Upper lobe of left lung (tissue), 6 donors: ENCODE data around the gene FKBP1A. TPM values are rescaled to one million over a fixed set of nuclear protein-coding genes. Genes with fewer than 3 reads are reported as not detected.

Experiments used
- ATAC-seq, 2 donors: fragments of 200-7000 bp; cut with Tn5 transposase; one replicate each; pipeline ENCODE4 v1.9.1; 2022; ENCODE audit warnings: mild to moderate bottlenecking in 2 of 2, moderate library complexity in 2 of 2; ENCODE audit not compliant: low FRiP score in 2 of 2
- DNase-seq, 2 donors: peaks; one replicate each; pipeline ENCODE4 v3.0.0-alpha.2; 2019 to 2020
- H3K27ac ChIP-seq, 4 donors: fragments of 200-600 bp; sonication (generic); one replicate each; pipeline ENCODE4 v1.5.1; 2016 to 2019
- H3K27me3 ChIP-seq, 4 donors: fragments of 200-600 bp; sonication (generic); one replicate each; pipeline ENCODE4 v1.5.1; 2017 to 2019
- H3K36me3 ChIP-seq, 4 donors: fragments of 200-600 bp; sonication (generic); one replicate each; pipeline ENCODE4 v1.5.1; 2016 to 2019
- H3K4me1 ChIP-seq, 4 donors: fragments of 200-600 bp; sonication (generic); one replicate each; pipeline ENCODE4 v1.5.1; 2018 to 2019
- H3K4me3 ChIP-seq, 4 donors: fragments of 200-600 bp; sonication (generic); one replicate each; pipeline ENCODE4 v1.5.1; 2017 to 2019; ENCODE audit warnings: mild to moderate bottlenecking in 2 of 4, moderate library complexity in 1 of 4
- H3K9me3 ChIP-seq, 4 donors: fragments of 200-600 bp; sonication (generic); one replicate each; pipeline ENCODE4 v1.5.1; 2018 to 2019
- CTCF ChIP-seq, 6 experiments: fragments of 450-650 bp in 4 of 6; fragments of 200-600 bp in 2 of 6; sonication (generic) in 2 of 6; IDR thresholded peaks; one replicate each; pipeline ENCODE4 v1.5.1; 2016 to 2019; ENCODE audit warnings: antibody characterized with exemption in 6 of 6
- EP300 ChIP-seq, 4 donors: sonication (generic); formaldehyde crosslinking; IDR thresholded peaks; one replicate each; pipeline ENCODE4 v1.5.1; 2017; ENCODE audit warnings: antibody characterized with exemption in 4 of 4, control low read depth in 2 of 4
- POLR2A ChIP-seq, 4 donors: fragments of 450-650 bp; IDR thresholded peaks; one replicate each; pipeline ENCODE4 v1.5.1; 2016 to 2017; ENCODE audit warnings: antibody characterized with exemption in 4 of 4, mild to moderate bottlenecking in 2 of 4
- POLR2AphosphoS5 ChIP-seq, 2 donors: sonication (generic); formaldehyde crosslinking; IDR thresholded peaks; one replicate each; pipeline ENCODE4 v1.5.1; 2017; ENCODE audit warnings: antibody characterized with exemption in 2 of 2
- WGBS, 2 donors: methylation state at CpG; one replicate each; pipeline ENCODE4 v1.1.5; 2017 to 2018; 5-methylcytosine and 5-hydroxymethylcytosine counted together
- total RNA-seq, 6 donors: library from RNA; depleted of rRNA in 4 of 6; stranded (reverse); fragments of >200 nt in 4 of 6; gene quantifications; one replicate each; pipeline versions ENCODE4 v1.1.0 to v1.2.1, GENCODE V29; 2016 to 2021
- donor health status: DM: no; HTN: no; CAD: no; lungs with moderate emphysema.
- donor health status: DM: no; HTN: yes; CAD: no; lungs with severe emphysema.

The FKBP1A gene
- total RNA-seq, 6 donors from 2014 or later, result 75.4 to 328 (median 160) TPM

- Histone ChIP-seq H3K4me3 (no peak overlapping the region), H3K9me3 (no peaks in the 10 kb centered on the region), H3K27me3 (no peaks in the 10 kb centered on the region), H3K4me1 (peaks cover 51 to 66% (median 56%) of the 10 kb centered on the region in 4 donors), H3K27ac (peak overlapping the region in 2 of 4 donors; percentile 5 to 63), H3K36me3 (peaks cover 0 to 83% (median 19%) of the 10 kb centered on the region in 4 donors)
- no peak for DNase-seq
- ATAC-seq, result no peak
- no peak for TF ChIP-seq POLR2AphosphoS5 (IDR thresholded peaks at IDR 0.05)
- TF ChIP-seq POLR2A (IDR thresholded peaks at IDR 0.05), result no peak
- TF ChIP-seq CTCF (IDR thresholded peaks at IDR 0.05), result no peak
- no peak for TF ChIP-seq EP300 (IDR thresholded peaks at IDR 0.05)
- WGBS, 2 donors, result 71 to 72% methylated on average over 5 of the region's 5 CpGs
These were observed 20.9 kb downstream of the FKBP1A start for GRCh38 chr20:1371830-1372539.

DNA sequence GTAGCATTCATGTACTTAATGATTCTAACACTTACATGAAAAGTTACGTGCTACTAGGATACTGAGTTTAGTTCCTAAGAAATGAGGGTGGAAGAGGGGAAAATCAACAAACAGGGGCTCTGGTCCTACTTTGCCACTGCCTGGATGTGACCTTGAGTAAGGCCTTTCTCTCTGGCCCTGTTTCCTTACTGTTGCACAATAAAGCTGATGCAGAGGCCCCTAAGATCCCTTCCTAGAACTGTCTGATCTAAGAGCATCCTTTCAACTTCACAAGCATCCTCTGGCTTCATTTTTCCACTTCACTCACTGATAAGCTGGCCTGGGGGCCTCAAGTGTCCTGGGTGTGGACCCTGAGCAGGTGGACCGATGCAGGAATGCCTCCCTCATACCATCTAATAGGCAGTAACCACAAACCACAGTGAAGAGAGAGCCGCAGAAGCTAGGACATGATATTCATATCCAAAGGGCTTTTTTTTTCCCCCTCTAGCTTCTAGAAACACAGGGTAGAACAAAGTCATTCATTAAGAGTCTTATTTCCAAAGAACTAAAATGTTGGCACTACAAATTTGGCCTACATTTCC lies 21.6 kb downstream of the FKBP1A start:
- no peaks in the 10 kb centered on the region for H3K27me3 ChIP-seq
- DNase-seq, result no peak
- TF ChIP-seq POLR2AphosphoS5 (IDR thresholded peaks at IDR 0.05) (no peak), CTCF (IDR thresholded peaks at IDR 0.05) (no peak), EP300 (IDR thresholded peaks at IDR 0.05) (no peak), POLR2A (IDR thresholded peaks at IDR 0.05) (no peak)
- ATAC-seq, result peak in 1 of 2 donors; percentile 72
- peaks cover 0 to 85% (median 19%) of the 10 kb centered on the region in 4 donors for H3K36me3 ChIP-seq
- H3K9me3 ChIP-seq, result no peaks in the 10 kb centered on the region
- H3K4me3 ChIP-seq, result no peak overlapping the region
- peaks cover 44 to 63% (median 50%) of the 10 kb centered on the region in 4 donors for H3K4me1 ChIP-seq
- H3K27ac ChIP-seq, result peak overlapping the region in 3 of 4 donors; percentile 5 to 57 (median 18)
- 65 to 74% methylated on average over 3 of the region's 3 CpGs for WGBS, 2 donors

DNA sequence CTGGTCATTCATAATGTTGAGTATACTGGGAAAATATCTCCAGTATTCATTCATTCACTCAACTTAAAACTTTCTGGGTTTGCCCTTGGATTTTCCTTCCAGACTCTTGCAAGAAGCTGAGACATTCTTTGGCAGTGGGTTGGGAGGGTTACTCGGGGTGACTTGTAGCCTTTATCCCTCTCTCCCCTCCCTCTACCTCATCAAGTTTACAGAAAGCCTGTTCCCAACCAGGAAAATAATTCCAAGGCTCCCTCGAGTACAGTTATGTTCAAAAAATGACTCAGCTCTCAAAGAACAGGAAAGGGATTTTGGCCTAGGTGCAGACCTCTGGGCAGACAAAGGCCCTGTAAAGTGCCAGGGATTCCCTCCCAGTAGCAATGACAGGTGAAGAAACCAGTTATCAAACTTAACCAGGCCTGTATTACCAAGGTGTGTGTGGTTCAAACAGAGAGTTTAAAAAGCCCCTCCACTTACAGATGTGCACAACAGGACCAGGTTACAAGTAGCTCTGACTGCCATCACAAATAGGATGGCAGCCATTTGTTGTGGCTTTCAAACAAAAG lies 22.2 kb downstream of the FKBP1A start:
- 37 to 46% methylated on average over 2 of the region's 2 CpGs for WGBS, 2 donors
- H3K27me3 ChIP-seq, result no peaks in the 10 kb centered on the region
- H3K27ac ChIP-seq, result peak overlapping the region in 3 of 4 donors; percentile 5 to 57 (median 18)
- TF ChIP-seq CTCF (IDR thresholded peaks at IDR 0.05) (no peak), POLR2A (IDR thresholded peaks at IDR 0.05) (no peak), EP300 (IDR thresholded peaks at IDR 0.05) (no peak), POLR2AphosphoS5 (IDR thresholded peaks at IDR 0.05) (no peak)
- peaks cover 0 to 88% (median 19%) of the 10 kb centered on the region in 4 donors for H3K36me3 ChIP-seq
- ATAC-seq, result peak in 1 of 2 donors; percentile 87
- H3K4me3 ChIP-seq, result no peak overlapping the region
- H3K4me1 ChIP-seq, result peaks cover 37 to 56% (median 45%) of the 10 kb centered on the region in 4 donors
- H3K9me3 ChIP-seq, result no peaks in the 10 kb centered on the region
- DNase-seq, result no peak

GRCh38 chr20:1369970-1370369 lies 22.9 kb downstream of the FKBP1A start:
- ATAC-seq, result no peak
- Histone ChIP-seq H3K27me3 (no peaks in the 10 kb centered on the region), H3K36me3 (peaks cover 0 to 90% (median 19%) of the 10 kb centered on the region in 4 donors), H3K27ac (peak overlapping the region in 2 of 4 donors; percentile 5), H3K4me1 (peaks cover 30 to 50% (median 39%) of the 10 kb centered on the region in 4 donors), H3K9me3 (no peaks in the 10 kb centered on the region), H3K4me3 (no peak overlapping the region)
- TF ChIP-seq CTCF (IDR thresholded peaks at IDR 0.05) (no peak), POLR2A (IDR thresholded peaks at IDR 0.05) (no peak), POLR2AphosphoS5 (IDR thresholded peaks at IDR 0.05) (no peak), EP300 (IDR thresholded peaks at IDR 0.05) (no peak)
- WGBS, 2 donors, result 79 to 91% methylated on average over 3 of the region's 3 CpGs
- no peak for DNase-seq
